Adrenal gland (tissue), 5 donors: ENCODE results near the gene UBALD2.

Experiments used
- CTCF ChIP-seq, 6 experiments: fragments of 450-650 bp in 4 of 6; fragments of 200-600 bp in 2 of 6; sonication (generic) in 1 of 6; IDR thresholded peaks; 1 replicate in 5 of 6; 2 replicates in 1 of 6; pipeline versions ENCODE4 v1.5.1 to v1.8.0; 2016 to 2021; ENCODE audit warnings: antibody characterized with exemption in 6 of 6, mild to moderate bottlenecking in 2 of 6, moderate library complexity in 1 of 6
- POLR2A ChIP-seq, 2 donors: fragments of 450-650 bp; IDR thresholded peaks; one replicate each; pipeline ENCODE4 v1.6.1; 2017; ENCODE audit warnings: antibody characterized with exemption in 2 of 2, mild to moderate bottlenecking in 2 of 2, moderate library complexity in 1 of 2
- donor health status: DM: no; HTN: no; CAD: no.

- TF ChIP-seq CTCF (IDR thresholded peaks at IDR 0.05) (no peak), POLR2A (IDR thresholded peaks at IDR 0.05) (no peak)
Observed at GRCh38 chr17:76278268-76278908, 13.2 kb downstream of the UBALD2 start.
